Caco-2 (cell line): ENCODE data around the gene COL8A1. TPM values are rescaled to one million over a fixed set of nuclear protein-coding genes. Genes with fewer than 3 reads are reported as not detected.

ENCODE experiments used
- BruUV-seq: library from RNA; stranded (reverse); fragments of 400-500 nt; replicated peaks from 2 replicates; lab custom pipeline; 2021; lab: Mats Ljungman, UMichigan
- CTCF ChIA-PET: fragments of 300-600 bp; sonication (Branson Sonifier 250); formaldehyde crosslinking; loops from one replicate; lab custom pipeline; 2022; ENCODE audit warnings: antibody characterized with exemption; lab: Charles Lee
- POLR2A ChIA-PET: fragments of 300-600 bp; sonication (Branson Sonifier 250); formaldehyde crosslinking; loops from one replicate; lab custom pipeline; 2022; ENCODE audit warnings: antibody characterized with exemption; lab: Charles Lee
- DNase-seq, 2 experiments: peaks; one replicate each; pipeline versions ENCODE4 v3.0.0 to v3.0.0-alpha.2; 2020 to 2022
- H3K27me3 ChIP-seq: replicated peaks from 2 replicates; pipeline ENCODE4 v1.6.0; 2011; ENCODE audit warnings: low read length; ENCODE audit not compliant: control insufficient read depth, insufficient read depth
- H3K36me3 ChIP-seq: 2 replicates; pipeline ENCODE4 v1.5.1; 2011; ENCODE audit warnings: low read length; ENCODE audit not compliant: control insufficient read depth, insufficient read depth
- H3K4me1 ChIP-seq: fragments of 250-450 bp; sonication (Bioruptor Pico); 2 replicates; pipeline ENCODE4 v1.5.1; 2020; ENCODE audit warnings: mild to moderate bottlenecking
- H3K4me3 ChIP-seq: 2 replicates; pipeline ENCODE4 v1.5.1; 2011; ENCODE audit warnings: low read depth, mild to moderate bottlenecking, control low read depth, low read length
- H3K9me3 ChIP-seq: fragments of 250-450 bp; sonication (Bioruptor Pico); 2 replicates; pipeline ENCODE4 v1.5.1; 2020; ENCODE audit warnings: mild to moderate bottlenecking, moderate library complexity
- H3K27ac Mint-ChIP-seq: one replicate; pipeline ENCODE4 v1.8.0; 2022; ENCODE audit warnings: mixed read lengths; ENCODE audit not compliant: unreplicated experiment
- H3K27me3 Mint-ChIP-seq: one replicate; pipeline ENCODE4 v1.8.0; 2022; ENCODE audit warnings: mixed read lengths; ENCODE audit not compliant: insufficient read depth, unreplicated experiment
- H3K36me3 Mint-ChIP-seq: one replicate; pipeline ENCODE4 v1.8.0; 2022; ENCODE audit warnings: mild to moderate bottlenecking, mixed read lengths; ENCODE audit not compliant: insufficient read depth, unreplicated experiment
- H3K4me1 Mint-ChIP-seq: one replicate; pipeline ENCODE4 v1.8.0; 2022; ENCODE audit warnings: low read depth, mixed read lengths; ENCODE audit not compliant: unreplicated experiment
- H3K4me3 Mint-ChIP-seq: one replicate; pipeline ENCODE4 v1.8.0; 2022; ENCODE audit warnings: mild to moderate bottlenecking, moderate library complexity, mixed read lengths; ENCODE audit not compliant: unreplicated experiment
- H3K9me3 Mint-ChIP-seq: one replicate; pipeline ENCODE4 v1.8.0; 2022; ENCODE audit warnings: mixed read lengths; ENCODE audit not compliant: unreplicated experiment
- intact Hi-C: fragments of 100-400 bp; cut with micrococcal nuclease; formaldehyde crosslinking; loops from one replicate; pipeline ENCODE4 v1.10.0; 2022; ENCODE audit not compliant: unreplicated experiment
- total RNA-seq: library from RNA; stranded (reverse); gene quantifications from 2 replicates; pipeline ENCODE4 v1.2.3, GENCODE V29; 2022
- TF ChIP-seq, protein P1 (sequence below), 2 experiments: fragments of 200-600 bp in 1 of 2; IDR thresholded peaks; 1 replicate in 1 of 2; 2 replicates in 1 of 2; pipeline versions ENCODE4 v1.5.1 to v1.8.0; 2011 to 2022; ENCODE audit warnings: antibody characterized with exemption in 1 of 2, control low read depth in 1 of 2, inconsistent platforms in 1 of 2, low read depth in 1 of 2, low read length in 1 of 2, mild to moderate bottlenecking in 1 of 2, moderate library complexity in 1 of 2; ENCODE audit not compliant: insufficient read depth in 1 of 2, severe bottlenecking in 1 of 2, unreplicated experiment in 1 of 2

The COL8A1 gene
- total RNA-seq, 1 experiment from 2014 or later = not detected

DNA sequence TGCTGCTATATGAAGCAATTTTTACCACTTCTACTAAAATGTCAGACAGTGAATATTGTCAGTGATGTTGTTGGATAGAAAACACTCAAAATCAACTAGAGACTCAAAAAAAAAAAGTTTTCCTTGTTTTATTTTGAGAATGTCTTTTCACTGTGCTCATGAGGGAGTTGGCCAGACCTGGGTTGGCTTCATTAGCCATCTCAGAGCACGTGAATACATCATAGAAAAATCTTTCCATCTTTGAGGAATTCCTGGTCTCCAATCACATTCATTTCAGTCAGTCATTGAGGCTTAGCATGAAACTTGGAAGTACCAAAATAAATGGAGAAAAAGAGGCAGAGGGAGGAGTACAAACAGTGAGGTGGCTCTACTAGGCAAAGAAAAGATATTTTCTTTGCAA is 121.6 kb downstream of the COL8A1 start:
- TF ChIP-seq, protein P1, sequence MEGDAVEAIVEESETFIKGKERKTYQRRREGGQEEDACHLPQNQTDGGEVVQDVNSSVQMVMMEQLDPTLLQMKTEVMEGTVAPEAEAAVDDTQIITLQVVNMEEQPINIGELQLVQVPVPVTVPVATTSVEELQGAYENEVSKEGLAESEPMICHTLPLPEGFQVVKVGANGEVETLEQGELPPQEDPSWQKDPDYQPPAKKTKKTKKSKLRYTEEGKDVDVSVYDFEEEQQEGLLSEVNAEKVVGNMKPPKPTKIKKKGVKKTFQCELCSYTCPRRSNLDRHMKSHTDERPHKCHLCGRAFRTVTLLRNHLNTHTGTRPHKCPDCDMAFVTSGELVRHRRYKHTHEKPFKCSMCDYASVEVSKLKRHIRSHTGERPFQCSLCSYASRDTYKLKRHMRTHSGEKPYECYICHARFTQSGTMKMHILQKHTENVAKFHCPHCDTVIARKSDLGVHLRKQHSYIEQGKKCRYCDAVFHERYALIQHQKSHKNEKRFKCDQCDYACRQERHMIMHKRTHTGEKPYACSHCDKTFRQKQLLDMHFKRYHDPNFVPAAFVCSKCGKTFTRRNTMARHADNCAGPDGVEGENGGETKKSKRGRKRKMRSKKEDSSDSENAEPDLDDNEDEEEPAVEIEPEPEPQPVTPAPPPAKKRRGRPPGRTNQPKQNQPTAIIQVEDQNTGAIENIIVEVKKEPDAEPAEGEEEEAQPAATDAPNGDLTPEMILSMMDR (IDR thresholded peaks at IDR 0.05; ENCODE audit: insufficient read depth in 1 of 2, low read depth in 1 of 2, low read length in 1 of 2, severe bottlenecking in 1 of 2, unreplicated experiment in 1 of 2) = no peak
- H3K36me3 Mint-ChIP-seq = no peaks in the 10 kb centered on the region
- BruUV-seq = no TSS peak
- no peaks in the 10 kb centered on the region for H3K4me1 Mint-ChIP-seq
- H3K4me3 Mint-ChIP-seq = no peak overlapping the region
- Histone ChIP-seq H3K36me3 (no peaks in the 10 kb centered on the region), H3K9me3 (no peaks in the 10 kb centered on the region), H3K4me3 (no peak overlapping the region), H3K4me1 (no peaks in the 10 kb centered on the region), H3K27me3 (no peaks in the 10 kb centered on the region)
- ChIA-PET POLR2A (no interaction called here), CTCF (no interaction called here)
- H3K27me3 Mint-ChIP-seq = peaks cover 19% of the 10 kb centered on the region
- intact Hi-C loops = no loop called here
- DNase-seq = no peak
- no peaks in the 10 kb centered on the region for H3K9me3 Mint-ChIP-seq
- no peak overlapping the region for H3K27ac Mint-ChIP-seq

DNA sequence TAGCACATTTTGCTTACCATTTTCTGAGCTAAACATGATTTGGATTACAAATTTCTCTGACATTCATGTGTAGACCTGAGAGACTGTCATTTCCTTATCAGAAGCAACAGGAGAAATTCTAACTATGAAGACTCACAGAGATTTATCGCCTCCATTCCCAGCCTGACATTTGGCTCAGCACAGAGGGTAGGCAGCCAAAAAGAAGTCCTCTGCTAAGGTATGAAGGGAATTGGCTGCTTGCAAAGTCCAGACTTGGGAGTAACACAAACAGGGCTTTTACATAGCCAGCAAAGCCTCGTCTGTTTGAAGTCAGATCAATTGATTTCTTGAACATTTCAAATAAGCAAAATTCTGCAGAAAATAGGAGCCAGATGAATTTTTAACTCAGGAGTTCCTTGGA is 122.2 kb downstream of the COL8A1 start:
- Mint-ChIP-seq H3K27ac (no peak overlapping the region), H3K27me3 (peaks cover 16% of the 10 kb centered on the region), H3K4me1 (no peaks in the 10 kb centered on the region), H3K4me3 (no peak overlapping the region), H3K36me3 (no peaks in the 10 kb centered on the region), H3K9me3 (no peaks in the 10 kb centered on the region)
- H3K27me3 ChIP-seq = no peaks in the 10 kb centered on the region
- no peak overlapping the region for H3K4me3 ChIP-seq
- ChIA-PET CTCF (no interaction called here), POLR2A (no interaction called here)
- TF ChIP-seq, protein P1 (IDR thresholded peaks at IDR 0.05; ENCODE audit: insufficient read depth in 1 of 2, low read depth in 1 of 2, low read length in 1 of 2, severe bottlenecking in 1 of 2, unreplicated experiment in 1 of 2) = no peak
- H3K4me1 ChIP-seq = no peaks in the 10 kb centered on the region
- H3K36me3 ChIP-seq = no peaks in the 10 kb centered on the region
- H3K9me3 ChIP-seq = no peaks in the 10 kb centered on the region
- BruUV-seq = no TSS peak
- DNase-seq = no peak
- intact Hi-C loops = no loop called here

DNA sequence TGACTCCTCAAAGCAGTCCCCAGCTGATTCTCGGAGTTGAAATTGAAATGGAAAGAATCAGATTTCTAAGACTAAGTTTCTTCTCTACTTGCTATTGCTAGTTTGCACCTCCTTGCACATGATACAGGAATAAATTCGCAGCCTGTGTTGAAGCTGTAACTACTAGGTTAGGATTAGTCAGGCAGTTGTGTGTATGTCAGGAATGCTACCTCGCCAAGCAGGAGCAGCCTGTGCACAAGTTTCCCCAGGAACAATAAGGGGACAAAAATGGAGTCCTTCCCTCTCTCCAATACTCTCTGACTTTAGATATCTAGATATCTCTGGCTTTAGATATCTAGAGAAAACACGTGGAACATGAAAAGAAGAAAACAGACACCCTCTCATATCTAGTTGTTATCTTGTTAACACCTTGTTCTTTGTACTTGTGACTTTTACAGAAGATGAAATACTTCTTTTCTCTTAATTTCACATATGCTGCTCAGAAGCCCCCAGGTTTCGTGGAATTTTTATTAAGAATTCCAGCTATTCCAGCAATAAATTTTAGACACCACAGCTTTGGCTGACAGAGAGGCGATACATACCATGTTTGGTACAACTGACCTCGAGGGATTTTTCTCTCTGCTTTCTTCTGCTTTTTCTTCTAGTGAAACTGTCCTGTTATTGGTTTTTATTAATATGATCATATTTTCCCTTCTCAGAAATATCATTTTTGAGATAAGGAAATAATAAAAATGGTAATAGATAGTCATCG is 123.2 kb downstream of the COL8A1 start:
- no TSS peak for BruUV-seq
- CTCF ChIA-PET = no interaction called here
- POLR2A ChIA-PET = no interaction called here

More for the DNA sequence above, 123.2 kb downstream of the COL8A1 start:
- no peaks in the 10 kb centered on the region for H3K9me3 Mint-ChIP-seq
- no peak overlapping the region for H3K4me3 ChIP-seq
- TF ChIP-seq, protein P1 (IDR thresholded peaks at IDR 0.05; ENCODE audit: insufficient read depth in 1 of 2, low read depth in 1 of 2, low read length in 1 of 2, severe bottlenecking in 1 of 2, unreplicated experiment in 1 of 2) = no peak
- H3K4me1 Mint-ChIP-seq = no peaks in the 10 kb centered on the region
- H3K27me3 ChIP-seq = no peaks in the 10 kb centered on the region
- H3K9me3 ChIP-seq = no peaks in the 10 kb centered on the region
- peaks cover 10% of the 10 kb centered on the region for H3K27me3 Mint-ChIP-seq
- H3K4me3 Mint-ChIP-seq = no peak overlapping the region
- no peak for DNase-seq
- H3K27ac Mint-ChIP-seq = no peak overlapping the region
- no peaks in the 10 kb centered on the region for H3K36me3 Mint-ChIP-seq
- H3K4me1 ChIP-seq = no peaks in the 10 kb centered on the region
- intact Hi-C loops = no loop called here
- no peaks in the 10 kb centered on the region for H3K36me3 ChIP-seq
